Neural crest cell (in vitro differentiated cells): ENCODE measurements around the gene KDM5B. TPM values are rescaled to one million over a fixed set of nuclear protein-coding genes. Genes with fewer than 3 reads are reported as not detected.

Experiments used
- DNase-seq: peaks from one replicate; pipeline ENCODE4 v3.0.0; 2021; ENCODE audit warnings: low read depth, mixed read lengths, low spot score
- H3K27ac Mint-ChIP-seq: one replicate; pipeline ENCODE4 v1.8.0; 2021; ENCODE audit warnings: mild to moderate bottlenecking, mixed read lengths; ENCODE audit not compliant: unreplicated experiment
- H3K27me3 Mint-ChIP-seq: 2 replicates; pipeline ENCODE4 v1.8.0; 2021; ENCODE audit warnings: low read depth, mild to moderate bottlenecking, mixed read lengths
- H3K36me3 Mint-ChIP-seq: 2 replicates; pipeline ENCODE4 v1.8.0; 2021; ENCODE audit warnings: low read depth, mild to moderate bottlenecking, mixed read lengths
- H3K4me1 Mint-ChIP-seq: 2 replicates; pipeline ENCODE4 v1.8.0; 2021; ENCODE audit warnings: mixed read lengths
- H3K4me3 Mint-ChIP-seq: one replicate; pipeline ENCODE4 v1.8.0; 2021; ENCODE audit warnings: mild to moderate bottlenecking, mixed read lengths
- H3K9me3 Mint-ChIP-seq: 2 replicates; pipeline ENCODE4 v1.8.0; 2021; ENCODE audit warnings: mixed read lengths
- total RNA-seq: library from RNA; stranded (reverse); gene quantifications from 2 replicates; pipeline ENCODE4 v1.2.1, GENCODE V29; 2021
- TF ChIP-seq, protein P1 (sequence below): fragments of 200-600 bp; sonication (generic); conservative IDR thresholded peaks from 2 replicates; pipeline ENCODE4 v1.5.0; 2021; ENCODE audit warnings: antibody characterized with exemption, mild to moderate bottlenecking

Gene KDM5B
- total RNA-seq, 1 donor from 2014 or later = 158 TPM

- Mint-ChIP-seq H3K36me3 (no peaks in the 10 kb centered on the region), H3K27me3 (peaks cover 75% of the 10 kb centered on the region), H3K9me3 (peaks cover 3% of the 10 kb centered on the region), H3K4me3 (no peak overlapping the region), H3K27ac (no peak overlapping the region), H3K4me1 (peaks cover 8% of the 10 kb centered on the region)
- peak; percentile 89 for DNase-seq
- TF ChIP-seq, protein P1, sequence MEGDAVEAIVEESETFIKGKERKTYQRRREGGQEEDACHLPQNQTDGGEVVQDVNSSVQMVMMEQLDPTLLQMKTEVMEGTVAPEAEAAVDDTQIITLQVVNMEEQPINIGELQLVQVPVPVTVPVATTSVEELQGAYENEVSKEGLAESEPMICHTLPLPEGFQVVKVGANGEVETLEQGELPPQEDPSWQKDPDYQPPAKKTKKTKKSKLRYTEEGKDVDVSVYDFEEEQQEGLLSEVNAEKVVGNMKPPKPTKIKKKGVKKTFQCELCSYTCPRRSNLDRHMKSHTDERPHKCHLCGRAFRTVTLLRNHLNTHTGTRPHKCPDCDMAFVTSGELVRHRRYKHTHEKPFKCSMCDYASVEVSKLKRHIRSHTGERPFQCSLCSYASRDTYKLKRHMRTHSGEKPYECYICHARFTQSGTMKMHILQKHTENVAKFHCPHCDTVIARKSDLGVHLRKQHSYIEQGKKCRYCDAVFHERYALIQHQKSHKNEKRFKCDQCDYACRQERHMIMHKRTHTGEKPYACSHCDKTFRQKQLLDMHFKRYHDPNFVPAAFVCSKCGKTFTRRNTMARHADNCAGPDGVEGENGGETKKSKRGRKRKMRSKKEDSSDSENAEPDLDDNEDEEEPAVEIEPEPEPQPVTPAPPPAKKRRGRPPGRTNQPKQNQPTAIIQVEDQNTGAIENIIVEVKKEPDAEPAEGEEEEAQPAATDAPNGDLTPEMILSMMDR = peak; percentile 51
Measured at GRCh38 chr1:202692959-202693555, 115.2 kb downstream of the KDM5B start.

GRCh38 chr1:202691816-202692215 lies 116.4 kb downstream of the KDM5B start:
- H3K27me3 Mint-ChIP-seq = peaks cover 73% of the 10 kb centered on the region
- H3K27ac Mint-ChIP-seq = no peak overlapping the region
- H3K4me1 Mint-ChIP-seq = peaks cover 20% of the 10 kb centered on the region
- H3K9me3 Mint-ChIP-seq = peaks cover 3% of the 10 kb centered on the region
- no peaks in the 10 kb centered on the region for H3K36me3 Mint-ChIP-seq
- TF ChIP-seq, protein P1 = no peak
- no peak for DNase-seq
- H3K4me3 Mint-ChIP-seq = no peak overlapping the region

DNA sequence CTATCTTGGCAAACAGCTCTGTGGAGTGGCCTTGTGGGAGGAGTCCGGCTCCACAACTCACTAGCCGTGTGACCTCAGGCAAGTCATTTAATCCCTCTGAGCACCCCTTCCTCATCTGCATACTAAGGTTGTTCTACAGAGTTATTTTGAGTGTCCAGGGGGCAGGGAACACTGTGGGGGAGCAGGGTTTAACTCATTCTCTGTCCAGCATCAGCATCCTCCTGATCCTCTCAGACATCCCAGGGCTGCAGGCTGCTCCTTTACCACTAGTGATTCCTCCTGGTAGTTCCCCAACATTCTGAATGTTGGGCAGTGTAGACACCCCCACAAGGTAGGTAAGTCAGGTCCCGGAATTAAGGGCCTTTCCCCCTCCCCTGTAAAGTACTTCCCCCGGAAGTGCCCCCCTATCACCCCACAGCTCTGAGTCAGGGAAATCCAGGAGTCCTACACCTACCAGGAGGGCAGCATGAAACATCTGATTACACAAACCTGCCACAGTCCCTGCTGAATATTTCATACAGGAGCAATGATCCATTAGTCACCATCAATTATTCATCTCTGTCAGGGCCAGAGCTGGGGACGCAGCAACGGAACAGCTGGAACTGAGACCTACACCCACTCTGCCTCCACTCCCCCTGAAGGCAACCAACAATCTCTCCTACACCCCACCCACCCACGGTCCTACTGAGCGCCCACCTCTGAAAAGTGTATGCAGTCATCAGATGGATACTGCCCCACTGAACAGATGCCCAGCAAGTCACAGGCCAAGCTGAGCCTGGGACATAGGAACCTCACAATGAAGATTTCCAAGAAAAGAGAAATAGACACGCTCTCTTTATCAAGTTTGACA lies 118.5 kb downstream of the KDM5B start:
- Mint-ChIP-seq H3K36me3 (no peaks in the 10 kb centered on the region), H3K9me3 (peaks cover 3% of the 10 kb centered on the region), H3K4me1 (peaks cover 22% of the 10 kb centered on the region), H3K27me3 (peaks cover 59% of the 10 kb centered on the region), H3K4me3 (no peak overlapping the region), H3K27ac (no peak overlapping the region)
- TF ChIP-seq, protein P1 = no peak
- DNase-seq = no peak

GRCh38 chr1:202689082-202689481 lies 119.1 kb downstream of the KDM5B start:
- Mint-ChIP-seq H3K9me3 (peaks cover 3% of the 10 kb centered on the region), H3K36me3 (no peaks in the 10 kb centered on the region), H3K27me3 (peaks cover 56% of the 10 kb centered on the region), H3K4me1 (peaks cover 22% of the 10 kb centered on the region), H3K4me3 (no peak overlapping the region), H3K27ac (no peak overlapping the region)
- no peak for DNase-seq
- TF ChIP-seq, protein P1 = no peak

GRCh38 chr1:202688401-202688800 lies 119.8 kb downstream of the KDM5B start:
- no peak overlapping the region for H3K27ac Mint-ChIP-seq
- H3K27me3 Mint-ChIP-seq = peaks cover 55% of the 10 kb centered on the region
- H3K4me1 Mint-ChIP-seq = peaks cover 22% of the 10 kb centered on the region
- H3K4me3 Mint-ChIP-seq = no peak overlapping the region
- TF ChIP-seq, protein P1 = no peak
- DNase-seq = no peak
- peaks cover 3% of the 10 kb centered on the region for H3K9me3 Mint-ChIP-seq
- no peaks in the 10 kb centered on the region for H3K36me3 Mint-ChIP-seq
